Activated B cell treated with CpG ODN at 0.5 μM for 24 hours (primary cell): ENCODE data around the gene IGF1. TPM values are rescaled to one million over a fixed set of nuclear protein-coding genes. Genes with fewer than 3 reads are reported as not detected.

Experiments
- ATAC-seq: fragments of 200-7000 bp; cut with Tn5 transposase; one replicate; pipeline ENCODE4 v1.10.0; 2021; ENCODE audit warnings: low read depth, mild to moderate bottlenecking, moderate library complexity
- CTCF ChIA-PET: fragments of 350-600 bp; sonication (Branson Sonifier 250); formaldehyde crosslinking; loops from one replicate; lab custom pipeline; 2021; ENCODE audit warnings: antibody characterized with exemption; lab: Charles Lee
- POLR2A ChIA-PET: fragments of 350-600 bp; sonication (Branson Sonifier 250); formaldehyde crosslinking; loops from one replicate; lab custom pipeline; 2021; ENCODE audit warnings: antibody characterized with exemption; lab: Charles Lee
- DNase-seq: peaks from one replicate; pipeline ENCODE4 v3.0.0; 2022
- H3K27ac Mint-ChIP-seq: one replicate; pipeline ENCODE4 v1.8.0; 2020; ENCODE audit warnings: mixed read lengths
- H3K27me3 Mint-ChIP-seq: one replicate; pipeline ENCODE4 v1.8.0; 2021; ENCODE audit warnings: mixed read lengths
- H3K36me3 Mint-ChIP-seq: one replicate; pipeline ENCODE4 v1.8.0; 2021; ENCODE audit warnings: low read depth, mixed read lengths
- H3K4me1 Mint-ChIP-seq: one replicate; pipeline ENCODE4 v1.8.0; 2021; ENCODE audit warnings: mixed read lengths
- H3K4me3 Mint-ChIP-seq: one replicate; pipeline ENCODE4 v1.8.0; 2020; ENCODE audit warnings: mild to moderate bottlenecking, mixed read lengths
- H3K9me3 Mint-ChIP-seq: one replicate; pipeline ENCODE4 v1.8.0; 2020; ENCODE audit warnings: mixed read lengths
- intact Hi-C: fragments of 100-400 bp; cut with micrococcal nuclease; formaldehyde crosslinking; loops from one replicate; pipeline ENCODE4 v1.15.1; 2024
- total RNA-seq: library from RNA; stranded (reverse); gene quantifications from 2 replicates; pipeline ENCODE4 v1.2.3, GENCODE V29; 2022
- TF ChIP-seq, protein P1 (sequence below): fragments of 200-600 bp; IDR thresholded peaks from one replicate; pipeline ENCODE4 v1.8.0; 2022; ENCODE audit warnings: antibody characterized with exemption, mild to moderate bottlenecking

IGF1 gene
- total RNA-seq, 1 donor from 2014 or later = not detected

DNA sequence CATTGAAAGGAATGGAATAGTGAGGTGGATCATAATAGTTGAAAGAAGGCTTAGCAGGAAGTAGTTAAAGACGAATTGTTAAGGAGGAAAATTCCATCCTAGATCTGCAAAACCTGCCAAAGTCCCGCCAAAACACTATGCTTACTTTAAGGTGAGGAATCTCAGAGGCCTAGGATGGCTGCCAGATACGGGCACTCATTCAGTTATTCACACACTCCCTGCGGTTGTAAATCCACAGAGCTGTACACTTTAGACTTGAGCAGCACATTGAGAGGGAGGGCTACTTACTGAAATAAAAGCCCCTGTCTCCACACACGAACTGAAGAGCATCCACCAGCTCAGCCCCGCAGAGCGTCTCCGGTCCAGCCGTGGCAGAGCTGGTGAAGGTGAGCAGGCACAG is 5.0 kb downstream of the IGF1 start:
- ATAC-seq = no peak
- CTCF ChIA-PET = no interaction called here
- Mint-ChIP-seq H3K27me3 (peaks cover 6% of the 10 kb centered on the region), H3K27ac (no peak overlapping the region), H3K4me3 (no peak overlapping the region), H3K36me3 (no peaks in the 10 kb centered on the region), H3K9me3 (no peaks in the 10 kb centered on the region), H3K4me1 (no peaks in the 10 kb centered on the region)
- DNase-seq = no peak
- POLR2A ChIA-PET = no interaction called here
- intact Hi-C loops = no loop called here
- TF ChIP-seq, protein P1, sequence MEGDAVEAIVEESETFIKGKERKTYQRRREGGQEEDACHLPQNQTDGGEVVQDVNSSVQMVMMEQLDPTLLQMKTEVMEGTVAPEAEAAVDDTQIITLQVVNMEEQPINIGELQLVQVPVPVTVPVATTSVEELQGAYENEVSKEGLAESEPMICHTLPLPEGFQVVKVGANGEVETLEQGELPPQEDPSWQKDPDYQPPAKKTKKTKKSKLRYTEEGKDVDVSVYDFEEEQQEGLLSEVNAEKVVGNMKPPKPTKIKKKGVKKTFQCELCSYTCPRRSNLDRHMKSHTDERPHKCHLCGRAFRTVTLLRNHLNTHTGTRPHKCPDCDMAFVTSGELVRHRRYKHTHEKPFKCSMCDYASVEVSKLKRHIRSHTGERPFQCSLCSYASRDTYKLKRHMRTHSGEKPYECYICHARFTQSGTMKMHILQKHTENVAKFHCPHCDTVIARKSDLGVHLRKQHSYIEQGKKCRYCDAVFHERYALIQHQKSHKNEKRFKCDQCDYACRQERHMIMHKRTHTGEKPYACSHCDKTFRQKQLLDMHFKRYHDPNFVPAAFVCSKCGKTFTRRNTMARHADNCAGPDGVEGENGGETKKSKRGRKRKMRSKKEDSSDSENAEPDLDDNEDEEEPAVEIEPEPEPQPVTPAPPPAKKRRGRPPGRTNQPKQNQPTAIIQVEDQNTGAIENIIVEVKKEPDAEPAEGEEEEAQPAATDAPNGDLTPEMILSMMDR = no peak

DNA sequence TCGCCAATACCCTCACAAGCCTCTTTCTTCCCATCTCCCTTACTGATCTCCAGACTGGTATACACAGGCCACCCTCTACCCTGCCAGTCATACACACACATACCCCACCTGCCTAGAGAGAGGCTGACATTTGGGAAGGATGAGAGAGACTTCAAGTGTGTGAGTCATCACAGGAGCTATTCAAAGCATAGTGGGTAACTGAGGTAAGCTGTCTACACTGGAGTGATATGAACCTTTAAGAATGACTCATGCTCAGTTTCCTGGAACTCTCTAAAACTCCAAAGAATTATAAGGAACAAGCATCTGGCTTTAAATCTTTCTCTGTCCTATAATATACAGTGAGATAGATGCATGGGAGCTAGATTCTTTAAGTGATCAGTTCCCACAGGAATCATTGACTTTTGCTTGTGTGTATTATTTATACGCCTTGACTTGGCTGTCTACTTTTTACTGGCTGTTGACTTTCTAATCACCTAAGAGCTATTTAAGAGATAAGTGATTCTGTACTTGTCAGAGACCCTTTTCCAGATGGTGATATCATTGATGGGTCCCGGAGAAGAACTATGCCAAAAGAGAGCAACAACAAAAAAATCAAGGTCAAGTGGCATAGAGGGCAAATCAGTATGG is 5.8 kb downstream of the IGF1 start:
- TF ChIP-seq, protein P1 = no peak
- ChIA-PET POLR2A (no interaction called here), CTCF (no interaction called here)
- Mint-ChIP-seq H3K4me3 (no peak overlapping the region), H3K4me1 (no peaks in the 10 kb centered on the region), H3K27me3 (peaks cover 6% of the 10 kb centered on the region), H3K27ac (no peak overlapping the region), H3K36me3 (no peaks in the 10 kb centered on the region), H3K9me3 (no peaks in the 10 kb centered on the region)
- intact Hi-C loops = no loop called here
- DNase-seq (no peak), ATAC-seq (no peak)

- intact Hi-C loops = no loop called here
- H3K4me1 Mint-ChIP-seq = no peaks in the 10 kb centered on the region
- no peak overlapping the region for H3K27ac Mint-ChIP-seq
- ATAC-seq (no peak), DNase-seq (no peak)
- peaks cover 5% of the 10 kb centered on the region for H3K27me3 Mint-ChIP-seq
- no peaks in the 10 kb centered on the region for H3K9me3 Mint-ChIP-seq
- ChIA-PET POLR2A (no interaction called here), CTCF (interaction anchor here (0.6 to 1.7 kb wide), 2 partner anchors 10 to 12 kb away, joined by 3 to 8 read pairs; no protein-coding TSS in a partner anchor)
- no peak overlapping the region for H3K4me3 Mint-ChIP-seq
- TF ChIP-seq, protein P1 = no peak
- H3K36me3 Mint-ChIP-seq = no peaks in the 10 kb centered on the region
Measured at GRCh38 chr12:102472496-102472895, 7.9 kb downstream of the IGF1 start.

- H3K27me3 Mint-ChIP-seq = peaks cover 2% of the 10 kb centered on the region
- no peak for ATAC-seq
- H3K27ac Mint-ChIP-seq = no peak overlapping the region
- H3K9me3 Mint-ChIP-seq = no peaks in the 10 kb centered on the region
- POLR2A ChIA-PET = interaction anchor here (0.8 kb wide), 1 partner anchor 12 kb away, joined by 3 read pairs; no protein-coding TSS in a partner anchor
- TF ChIP-seq, protein P1 = no peak
- H3K36me3 Mint-ChIP-seq = no peaks in the 10 kb centered on the region
- intact Hi-C loops = no loop called here
- DNase-seq = no peak
- CTCF ChIA-PET = interaction anchor here (1.5 to 1.7 kb wide), 2 partner anchors 13 to 532 kb away, joined by 3 to 8 read pairs; no protein-coding TSS in a partner anchor
- H3K4me3 Mint-ChIP-seq = no peak overlapping the region
- H3K4me1 Mint-ChIP-seq = no peaks in the 10 kb centered on the region
Measured at GRCh38 chr12:102471556-102471955, 8.8 kb downstream of the IGF1 start.

- Mint-ChIP-seq H3K27ac (no peak overlapping the region), H3K36me3 (no peaks in the 10 kb centered on the region), H3K27me3 (peaks cover 6% of the 10 kb centered on the region), H3K4me3 (no peak overlapping the region), H3K4me1 (no peaks in the 10 kb centered on the region), H3K9me3 (no peaks in the 10 kb centered on the region)
- POLR2A ChIA-PET = no interaction called here
- CTCF ChIA-PET = interaction anchor here (1.5 to 1.7 kb wide), 2 partner anchors 13 to 531 kb away, joined by 3 to 8 read pairs; no protein-coding TSS in a partner anchor
- intact Hi-C loops = no loop called here
- TF ChIP-seq, protein P1 = no peak
- DNase-seq = no peak
- ATAC-seq = no peak
Measured at GRCh38 chr12:102470945-102471344, 9.4 kb downstream of the IGF1 start.
